Esophagus squamous epithelium (tissue), 4 donors: ENCODE results near the gene TMEM221.

ENCODE experiments used
- CTCF ChIP-seq, 6 experiments: fragments of 450-650 bp in 4 of 6; fragments of 200-600 bp in 2 of 6; sonication (generic) in 2 of 6; IDR thresholded peaks; one replicate each; pipeline ENCODE4 v1.5.1; 2016 to 2019; ENCODE audit warnings: antibody characterized with exemption in 6 of 6, mild to moderate bottlenecking in 4 of 6, moderate library complexity in 4 of 6
- POLR2A ChIP-seq, 4 donors: fragments of 450-650 bp; IDR thresholded peaks; one replicate each; pipeline ENCODE4 v1.6.1; 2017; ENCODE audit warnings: antibody characterized with exemption in 4 of 4, mild to moderate bottlenecking in 4 of 4, moderate library complexity in 3 of 4

GRCh38 chr19:17469092-17469480, 20.6 kb upstream of the TMEM221 start:
- TF ChIP-seq CTCF (IDR thresholded peaks at IDR 0.05) (no peak), POLR2A (IDR thresholded peaks at IDR 0.05) (no peak)
